Activated effector memory CD4-positive, alpha-beta T cell treated with anti-CD3 and anti-CD28 coated beads, Interleukin-2, amount 50 U/mL, for 16 hours (primary cell): ENCODE results near the gene MSI2.

Experiments
- DNase-seq: peaks from one replicate; pipeline ENCODE4 v3.0.0-alpha.2; 2020

MSI2 gene

GRCh38 chr17:57589151-57590034 is 333.1 kb downstream of the MSI2 start:
- no peak for DNase-seq

GRCh38 chr17:57593739-57594462 is 337.6 kb downstream of the MSI2 start:
- DNase-seq, result no peak

GRCh38 chr17:57594767-57595166 is 338.4 kb downstream of the MSI2 start:
- no peak for DNase-seq

- DNase-seq, result no peak
Observed at GRCh38 chr17:57595426-57595825, 339.1 kb downstream of the MSI2 start.

GRCh38 chr17:57595947-57596695 is 339.8 kb downstream of the MSI2 start:
- DNase-seq, result no peak

- DNase-seq, result no peak
Observed at GRCh38 chr17:57597101-57597500, 340.8 kb downstream of the MSI2 start.

GRCh38 chr17:57597531-57598453 is 341.5 kb downstream of the MSI2 start:
- peak; percentile 66 for DNase-seq

GRCh38 chr17:57599271-57600045 is 343.1 kb downstream of the MSI2 start:
- no peak for DNase-seq

GRCh38 chr17:57600074-57600473 is 343.8 kb downstream of the MSI2 start:
- peak; percentile 72 for DNase-seq

GRCh38 chr17:57601143-57601735 is 344.9 kb downstream of the MSI2 start:
- DNase-seq, result no peak

GRCh38 chr17:57602896-57603295 is 346.6 kb downstream of the MSI2 start:
- DNase-seq, result no peak

- no peak for DNase-seq
Observed at GRCh38 chr17:57603546-57603945, 347.2 kb downstream of the MSI2 start.

GRCh38 chr17:57603978-57604377 is 347.7 kb downstream of the MSI2 start:
- DNase-seq, result peak; percentile 82

GRCh38 chr17:57604771-57605674 is 348.7 kb downstream of the MSI2 start:
- DNase-seq, result peak; percentile 67

GRCh38 chr17:57605675-57606105 is 349.4 kb downstream of the MSI2 start:
- DNase-seq, result no peak

- DNase-seq, result no peak
Observed at GRCh38 chr17:57606111-57606875, 350.0 kb downstream of the MSI2 start.

GRCh38 chr17:57607553-57608120 is 351.3 kb downstream of the MSI2 start:
- no peak for DNase-seq

GRCh38 chr17:57608369-57609124 is 352.2 kb downstream of the MSI2 start:
- no peak for DNase-seq
